C1 segment of cervical spinal cord (tissue), 14 donors: Measurements from ENCODE around the gene NINJ1.

Experiments
- DNase-seq, 14 donors: peaks; one replicate each; lab custom pipeline; 2025; lab: John Stamatoyannopoulos, UW

The NINJ1 gene, protein sequence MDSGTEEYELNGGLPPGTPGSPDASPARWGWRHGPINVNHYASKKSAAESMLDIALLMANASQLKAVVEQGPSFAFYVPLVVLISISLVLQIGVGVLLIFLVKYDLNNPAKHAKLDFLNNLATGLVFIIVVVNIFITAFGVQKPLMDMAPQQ

DNA sequence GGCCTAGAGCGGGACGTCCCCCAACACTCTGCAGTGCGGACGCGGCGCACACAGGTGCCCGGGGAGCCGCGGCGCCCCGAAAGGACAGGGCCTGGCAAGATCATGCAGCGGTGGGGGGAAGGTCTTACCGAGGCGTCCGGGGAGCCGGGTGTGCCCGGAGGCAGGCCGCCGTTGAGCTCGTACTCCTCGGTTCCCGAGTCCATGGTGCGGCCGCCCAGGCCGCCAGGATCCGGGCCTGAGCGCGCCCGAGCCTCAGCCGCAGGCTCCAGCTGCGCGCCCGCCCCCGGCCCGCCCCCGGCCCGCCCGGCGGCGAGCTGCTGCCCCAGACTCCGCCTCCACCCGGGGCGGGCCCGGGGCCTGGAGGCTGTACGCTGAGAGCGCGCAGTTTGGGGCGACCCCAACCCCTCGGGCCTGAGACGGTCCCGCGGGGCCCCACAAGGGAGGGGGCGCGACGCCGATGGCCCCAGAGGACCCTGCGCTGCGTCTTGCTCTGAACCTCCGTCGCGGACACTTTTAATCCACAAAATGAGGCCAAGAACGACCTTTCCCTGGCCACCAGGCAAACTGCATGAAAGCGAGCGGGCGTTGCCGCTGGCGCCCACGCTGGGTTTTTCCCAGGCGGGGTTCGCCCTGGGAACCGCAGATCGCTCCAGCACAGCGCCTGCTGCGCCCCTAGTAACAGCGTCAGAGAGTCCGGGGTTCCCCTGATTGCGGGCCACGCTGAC lies at the start of gene NINJ1:
Gene NINJ1, minus strand, starts transcription at position 237 of the 725 bp plus-strand sequence. Its CDS starts 34 bp downstream, at position 203.
- peak in 11 of 14 donors; percentile 55 to 83 (median 68) for DNase-seq

DNA sequence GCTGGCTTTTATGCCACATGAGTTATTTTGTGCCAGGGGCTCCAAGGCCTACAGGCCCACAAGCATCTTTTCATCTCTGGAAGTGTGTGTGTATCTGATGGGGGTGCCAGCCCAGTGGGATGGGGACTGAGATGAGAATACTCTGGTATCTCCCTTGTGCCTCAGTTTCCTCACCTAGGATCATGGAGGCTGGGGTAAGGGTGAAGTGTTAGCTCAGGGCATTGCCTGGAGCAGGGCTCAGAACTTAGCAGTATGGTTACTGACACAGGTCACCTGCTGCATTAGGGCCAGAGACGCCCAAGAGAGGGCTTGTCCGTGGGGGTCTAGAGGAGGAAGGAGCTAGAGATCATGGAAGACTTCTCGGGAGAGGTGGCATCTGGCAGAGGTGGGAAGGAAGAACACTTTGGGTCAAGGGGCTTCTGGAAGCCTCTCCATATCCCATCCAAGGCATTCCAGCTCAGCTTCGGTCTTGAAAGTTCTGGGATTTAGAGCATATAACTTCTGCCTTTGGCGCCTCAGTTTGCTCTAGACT lies 49.1 kb upstream of the NINJ1 start:
- DNase-seq = no peak

DNA sequence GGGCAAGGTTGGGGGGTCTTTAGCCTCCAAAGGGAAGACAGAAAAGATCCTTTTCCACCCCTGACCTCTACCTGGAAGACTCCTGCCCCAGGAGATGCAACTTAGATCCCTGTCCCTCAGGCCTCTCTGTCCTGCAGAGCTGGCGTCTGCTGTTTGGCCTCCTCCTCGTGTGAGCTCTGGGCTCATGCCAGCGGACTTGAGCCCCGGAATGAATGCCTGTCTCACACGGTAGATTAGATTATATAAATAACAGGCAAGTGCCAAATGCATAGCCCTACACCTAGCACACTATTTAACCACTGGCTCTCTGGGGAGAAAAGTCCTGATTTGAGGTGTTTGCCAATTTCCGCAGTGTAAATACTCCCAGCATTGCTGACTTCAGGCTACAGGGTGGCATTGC lies 48.5 kb upstream of the NINJ1 start:
- peak in 1 of 14 donors; percentile 23 for DNase-seq

DNA sequence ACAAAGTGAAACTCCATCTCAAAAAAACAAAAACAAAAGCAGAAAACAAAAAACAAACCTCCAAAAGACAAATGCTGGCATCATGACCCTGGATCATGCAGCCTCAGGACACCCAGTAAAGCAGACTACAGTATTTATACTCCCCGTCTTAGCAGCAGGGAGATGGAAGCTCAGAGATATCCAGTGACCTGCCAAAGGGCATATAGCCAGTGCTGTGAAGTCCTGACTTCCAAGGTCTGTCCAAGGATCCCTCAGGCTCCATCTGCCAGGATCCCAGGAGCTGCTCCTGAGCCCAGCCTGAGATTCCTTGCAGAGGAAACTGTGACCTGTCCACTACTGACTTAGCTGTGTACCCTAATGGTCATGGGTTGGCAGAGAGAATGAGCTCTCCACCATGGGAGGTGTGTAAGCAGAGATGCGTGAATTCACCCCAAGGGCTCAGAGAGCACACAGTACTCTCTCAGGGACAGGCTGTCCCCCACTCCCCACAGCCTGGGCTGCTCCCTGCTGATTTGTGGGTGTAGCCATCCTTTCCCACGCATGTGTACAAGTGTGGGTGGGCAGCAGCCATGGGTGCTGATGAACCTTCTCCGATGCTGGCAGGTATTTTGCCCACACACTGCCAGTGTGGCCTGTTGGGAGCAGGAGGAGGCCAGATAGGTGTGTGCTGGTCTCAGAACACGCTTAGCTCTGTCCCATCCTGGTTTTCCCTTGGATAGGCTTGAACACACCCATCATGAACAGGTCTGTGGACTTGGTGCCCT lies 47.8 kb upstream of the NINJ1 start:
- DNase-seq = peak in 1 of 14 donors; percentile 49

DNA sequence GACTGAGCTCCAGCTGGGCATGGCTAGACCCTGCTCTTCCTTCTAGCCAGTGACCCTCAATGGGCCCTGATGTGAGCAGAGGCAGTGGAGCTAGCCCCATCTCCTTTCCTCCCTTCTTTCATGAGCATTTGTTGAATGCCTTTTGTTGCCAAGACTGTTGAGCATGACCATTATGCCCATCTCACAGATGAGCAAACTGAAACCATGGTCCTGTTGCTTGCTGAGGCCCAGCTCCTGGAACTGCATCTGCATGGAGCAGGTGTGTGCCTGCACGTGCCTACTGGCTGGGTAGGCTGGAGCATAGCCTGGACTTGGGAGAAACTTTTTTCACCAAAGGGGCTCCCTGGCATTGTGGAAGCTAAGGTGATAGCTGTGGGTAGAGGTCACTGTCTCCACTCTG lies 46.9 kb upstream of the NINJ1 start:
- DNase-seq = no peak

DNA sequence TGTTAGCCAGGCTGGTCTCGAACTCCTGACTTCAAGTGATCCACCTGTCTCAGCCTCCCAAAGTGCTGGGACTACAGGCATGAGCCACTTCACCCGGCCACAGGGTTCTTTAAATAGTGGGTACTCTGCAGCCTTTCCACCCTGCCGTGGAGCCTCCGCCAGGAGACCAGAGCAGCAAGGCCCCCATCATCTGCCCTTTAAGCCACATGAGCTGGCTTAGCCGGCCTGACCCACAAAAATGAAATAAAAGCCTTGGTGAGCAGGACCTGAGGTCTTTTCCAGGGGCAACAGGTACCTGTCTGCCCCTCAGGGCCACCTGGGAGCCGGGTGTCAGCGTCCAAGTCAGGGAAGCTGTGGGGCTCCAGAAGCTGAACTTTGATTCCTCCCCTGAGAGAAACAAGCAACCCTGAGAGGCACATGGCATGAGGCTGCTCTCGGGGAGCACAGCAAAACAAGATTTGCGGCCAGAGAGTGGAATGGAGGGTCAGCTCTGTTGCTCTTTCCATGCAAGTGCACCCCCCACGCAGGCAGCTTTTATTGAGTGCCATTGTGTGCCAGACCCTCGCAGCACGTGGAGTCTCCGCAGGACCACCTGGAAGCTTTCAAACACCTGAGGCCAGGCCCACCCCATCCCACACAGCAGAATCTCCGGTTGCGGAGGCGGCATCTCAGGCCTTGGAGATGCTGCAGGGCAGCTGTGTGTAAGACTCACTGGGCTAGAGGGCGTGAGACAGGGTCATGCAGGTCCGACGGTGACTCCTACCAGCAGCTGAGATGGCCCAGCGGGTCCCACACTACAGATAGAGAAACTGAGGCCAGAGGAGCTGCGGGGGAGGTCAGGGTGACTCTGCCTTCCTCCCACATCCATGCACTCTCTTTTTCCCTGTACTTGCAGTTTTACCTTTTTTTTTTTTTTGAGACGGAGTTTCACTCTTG lies 45.1 kb upstream of the NINJ1 start:
- DNase-seq = no peak

DNA sequence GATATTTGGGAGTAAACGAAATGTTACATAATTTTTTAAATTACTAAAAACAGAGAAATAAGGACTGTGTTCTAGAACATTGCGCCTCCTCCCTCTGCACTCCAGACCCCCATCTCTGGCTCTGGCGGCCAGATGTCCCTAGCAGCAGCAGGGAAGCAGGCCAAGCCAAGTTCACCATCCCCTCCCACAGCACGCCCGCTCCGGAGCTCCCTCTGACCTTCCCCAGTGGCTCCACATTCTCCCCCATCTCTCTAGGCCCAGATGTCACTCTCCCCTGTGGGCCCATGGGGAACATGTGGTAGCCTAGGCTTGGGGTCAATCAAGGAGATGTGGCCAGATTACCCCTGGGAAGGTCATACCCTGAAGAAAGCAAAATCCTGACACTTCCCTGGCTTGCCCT lies 43.6 kb upstream of the NINJ1 start:
- no peak for DNase-seq

DNA sequence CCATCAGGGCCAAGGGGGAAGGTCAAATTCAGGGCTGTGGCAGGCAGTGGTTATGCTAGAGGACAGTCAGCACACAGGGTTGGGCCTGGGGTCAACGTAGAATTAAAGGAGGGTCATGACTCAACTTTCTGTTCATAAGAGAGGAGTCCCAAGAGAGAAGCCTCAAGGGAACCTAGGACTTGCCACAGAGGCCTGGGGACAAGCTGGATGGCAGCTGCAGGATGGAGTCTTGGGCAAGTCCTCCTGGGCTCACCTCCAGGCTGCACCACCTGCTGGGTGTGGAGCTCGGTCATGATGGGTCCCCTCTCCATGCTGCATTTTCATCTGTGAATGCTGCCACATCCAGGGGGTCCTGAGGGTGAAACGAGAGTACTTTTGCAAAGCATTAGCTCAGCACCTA lies 40.9 kb upstream of the NINJ1 start:
- no peak for DNase-seq

DNA sequence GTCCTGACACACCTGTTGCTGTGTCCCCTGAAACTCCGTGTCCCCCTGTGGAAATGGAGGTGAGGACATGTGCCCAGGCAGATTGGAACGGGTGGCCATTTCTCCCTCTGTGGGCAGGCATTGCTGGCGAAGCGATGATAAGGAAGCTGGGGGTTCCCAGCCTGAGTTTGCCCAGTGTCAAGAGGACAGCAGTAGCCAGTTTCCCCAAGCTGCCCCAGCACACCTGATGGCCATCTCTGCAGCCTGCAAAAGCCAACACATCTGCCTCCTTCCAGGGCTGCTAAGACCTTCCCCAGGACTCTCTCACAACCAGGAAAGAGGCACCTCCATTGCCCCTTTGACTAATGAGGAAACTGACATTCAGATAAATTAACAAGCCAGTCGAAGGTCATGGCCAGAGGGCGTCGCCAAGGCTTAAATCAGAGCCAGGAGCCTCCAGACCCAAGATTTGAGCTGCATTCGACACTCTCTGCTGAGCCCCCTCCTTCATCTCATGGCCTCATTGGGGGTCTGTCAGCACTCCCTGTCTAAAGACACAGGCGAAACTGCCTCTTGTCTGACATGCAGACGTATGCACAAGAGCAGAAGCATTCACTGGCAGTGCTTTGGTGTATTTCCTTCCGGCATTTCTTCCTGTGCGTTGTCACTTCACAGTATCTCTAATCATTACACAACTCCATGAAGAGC lies 39.5 kb upstream of the NINJ1 start:
- DNase-seq = no peak

DNA sequence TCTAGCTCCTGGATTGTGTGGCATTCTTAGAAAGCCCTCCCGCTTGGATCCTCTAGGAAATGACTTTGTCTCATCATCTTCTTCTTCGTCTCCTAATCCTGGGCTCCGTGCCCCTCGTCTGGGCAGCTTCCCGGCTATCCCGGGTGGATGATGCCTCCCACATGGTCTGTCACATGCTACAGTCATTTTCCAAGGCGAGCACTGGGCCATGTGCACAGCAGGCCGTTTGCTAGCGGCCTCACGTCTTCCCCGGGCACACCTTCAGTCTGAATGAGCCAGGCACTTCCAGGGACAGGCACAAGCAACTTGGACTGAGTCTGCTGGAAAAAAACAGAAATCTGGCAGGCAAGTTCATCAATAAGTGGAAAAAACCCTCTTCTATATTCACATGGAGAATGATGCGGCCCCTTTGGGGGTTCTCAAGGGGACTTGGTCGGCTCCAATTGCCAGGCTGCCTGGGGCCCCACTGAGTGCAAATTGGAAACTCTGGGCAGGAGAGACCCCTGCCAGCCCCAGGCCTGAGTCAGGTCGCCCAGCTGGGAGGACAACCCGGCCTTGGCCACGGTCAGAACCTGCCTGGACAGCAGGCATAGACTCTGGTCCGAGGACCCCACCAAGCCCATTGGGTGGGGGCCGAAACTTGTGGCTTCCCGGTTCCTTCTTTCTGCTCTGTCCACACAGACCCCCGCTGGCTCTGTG lies 38.8 kb upstream of the NINJ1 start:
- DNase-seq = peak in 8 of 14 donors; percentile 21 to 54 (median 37)

DNA sequence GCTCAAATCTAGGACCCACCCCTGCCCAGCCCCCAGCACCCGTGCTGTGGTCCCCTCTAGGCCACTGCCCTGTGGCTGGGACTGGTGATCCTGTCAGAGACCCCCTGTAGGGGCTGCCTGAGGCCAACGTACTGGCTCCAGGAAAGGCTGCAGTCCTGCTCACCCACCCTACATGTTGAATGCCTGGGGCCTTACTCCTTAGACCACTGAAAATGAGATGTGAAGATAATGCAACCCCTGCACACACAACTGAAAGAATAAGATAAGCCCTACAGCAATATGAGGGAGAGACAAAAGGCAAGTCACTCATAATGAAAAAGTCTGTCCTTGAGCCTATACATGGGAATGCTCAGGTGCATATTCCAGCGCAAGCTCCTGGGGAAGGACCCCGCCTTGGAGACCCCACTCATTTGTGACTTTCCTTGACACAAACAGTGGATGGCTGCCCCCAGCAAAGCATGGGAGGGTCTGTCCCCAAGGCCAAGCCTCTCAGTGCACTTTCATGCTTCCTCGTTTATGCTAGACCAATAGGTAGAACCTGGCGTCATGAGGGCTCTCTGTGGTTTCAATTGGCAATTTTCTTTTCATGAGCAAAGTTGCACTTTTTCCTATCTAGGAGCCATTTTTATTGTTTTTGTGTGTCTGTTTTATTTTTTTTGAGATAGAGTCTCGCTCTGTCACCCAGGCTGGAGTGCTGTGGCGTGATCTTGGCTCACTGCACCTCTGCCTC lies 37.4 kb upstream of the NINJ1 start:
- DNase-seq = no peak

DNA sequence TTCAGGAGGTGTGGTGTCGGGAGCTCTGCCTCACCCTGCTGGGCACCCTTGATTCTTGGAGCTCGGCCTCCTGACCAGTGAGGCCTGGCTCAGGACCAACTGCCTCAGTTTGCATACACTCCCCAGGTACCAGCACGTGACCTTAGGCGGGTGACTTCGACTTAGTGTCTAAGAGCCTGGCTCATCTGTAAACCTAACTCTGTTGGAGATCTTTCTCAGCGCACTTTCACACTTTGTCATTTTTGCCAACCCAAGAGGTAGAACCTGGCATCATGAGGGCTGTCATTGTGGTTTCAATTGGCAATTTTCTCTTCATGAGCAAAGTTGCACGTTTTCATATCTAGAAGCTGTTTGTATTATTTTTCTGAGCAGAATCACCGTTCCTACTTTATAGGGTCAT lies 36.5 kb upstream of the NINJ1 start:
- DNase-seq = no peak

DNA sequence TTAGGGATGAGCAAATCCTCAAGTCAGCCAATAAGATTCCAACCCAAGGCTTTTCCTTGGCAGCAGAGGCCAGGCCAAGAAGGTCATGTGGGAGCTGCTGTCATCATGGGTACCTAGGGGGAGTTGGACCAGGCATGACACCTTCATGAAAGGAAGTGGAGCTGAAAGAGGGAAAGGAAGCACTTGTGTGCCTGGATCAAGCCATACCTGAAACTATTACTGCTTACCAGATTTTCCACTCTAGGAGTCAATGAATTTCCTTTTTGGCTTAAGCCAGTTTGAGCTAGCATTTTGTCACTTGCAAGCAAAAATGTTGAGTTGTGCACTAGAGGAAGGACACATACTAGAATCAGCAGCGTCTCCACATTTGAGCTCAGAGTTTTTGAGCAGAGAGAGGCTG lies 35.4 kb upstream of the NINJ1 start:
- no peak for DNase-seq

DNA sequence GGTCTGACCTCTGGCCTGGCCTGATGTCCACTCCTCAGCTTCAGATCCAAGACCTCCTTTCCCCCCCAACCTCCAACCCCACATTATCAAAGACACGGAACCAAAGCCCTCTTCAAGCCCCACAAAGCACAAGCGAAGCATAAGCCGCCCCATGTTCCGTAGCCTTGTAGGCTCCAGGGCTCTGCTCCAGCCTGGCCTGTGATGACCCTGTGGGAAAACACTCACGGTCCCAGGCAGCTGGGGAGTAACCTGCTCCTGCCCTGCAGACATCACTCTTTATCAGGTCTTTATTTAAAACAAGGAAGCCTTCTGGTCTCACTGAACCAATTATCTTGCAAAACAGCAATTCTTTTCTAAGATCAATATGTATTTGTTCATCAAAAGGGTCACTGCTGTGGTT lies 34.5 kb upstream of the NINJ1 start:
- no peak for DNase-seq

DNA sequence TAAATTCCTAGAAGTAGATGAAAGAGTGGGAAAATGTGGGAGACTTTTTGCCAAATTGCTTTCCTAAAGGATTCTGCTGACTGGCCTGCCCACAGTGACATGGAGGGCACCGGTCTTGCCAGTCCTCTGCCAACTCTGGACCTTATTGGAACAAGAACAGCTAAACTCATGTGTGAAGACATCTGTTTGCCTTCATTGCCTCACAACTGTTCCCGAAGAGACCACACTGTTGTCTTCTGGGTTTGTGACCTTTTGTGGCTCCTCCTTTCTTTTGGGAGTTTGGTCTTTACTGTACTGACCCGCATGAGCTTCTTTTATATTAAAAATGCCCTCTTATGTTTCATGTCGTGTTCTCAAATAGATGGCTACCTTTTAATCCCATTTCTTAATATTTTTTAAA lies 33.8 kb upstream of the NINJ1 start:
- no peak for DNase-seq

DNA sequence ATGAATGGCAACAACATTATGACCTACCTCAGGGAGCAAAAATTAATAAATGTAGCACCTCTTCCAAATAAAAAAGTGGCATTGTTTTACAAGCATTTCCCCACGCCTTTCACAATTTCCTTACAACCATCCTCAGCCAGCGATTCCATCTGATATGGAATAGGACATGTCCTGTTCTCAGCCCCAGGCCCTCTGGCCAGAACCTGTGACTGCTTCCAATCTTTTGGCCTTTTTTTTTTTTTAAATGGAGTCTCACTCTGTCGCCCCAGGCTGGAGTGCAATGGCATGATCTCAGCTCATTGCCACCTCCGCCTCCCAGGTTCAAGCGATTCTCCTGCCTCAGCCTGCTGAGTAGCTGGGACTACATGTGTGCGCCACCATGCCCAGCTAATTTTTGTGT lies 33.1 kb upstream of the NINJ1 start:
- DNase-seq = no peak

DNA sequence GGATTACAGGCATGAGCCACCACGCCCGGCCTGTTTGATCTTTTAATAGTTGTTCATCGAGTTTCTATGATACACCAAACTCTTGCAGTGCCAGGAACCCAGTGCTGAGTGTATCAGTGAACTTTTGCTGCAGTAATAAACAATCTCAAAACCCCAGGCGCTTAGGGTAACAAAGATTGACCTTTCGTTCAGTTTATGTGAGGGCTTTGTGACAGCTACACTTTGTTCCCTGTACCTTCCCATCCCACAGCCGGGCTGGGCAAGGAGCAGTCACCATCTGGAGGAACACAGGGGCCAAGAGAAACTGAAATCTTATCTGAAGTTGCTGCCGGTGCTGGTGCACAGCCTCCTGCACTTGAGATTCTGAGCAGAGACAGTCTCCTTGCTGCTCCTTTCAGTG lies 32.6 kb upstream of the NINJ1 start:
- DNase-seq = no peak

DNA sequence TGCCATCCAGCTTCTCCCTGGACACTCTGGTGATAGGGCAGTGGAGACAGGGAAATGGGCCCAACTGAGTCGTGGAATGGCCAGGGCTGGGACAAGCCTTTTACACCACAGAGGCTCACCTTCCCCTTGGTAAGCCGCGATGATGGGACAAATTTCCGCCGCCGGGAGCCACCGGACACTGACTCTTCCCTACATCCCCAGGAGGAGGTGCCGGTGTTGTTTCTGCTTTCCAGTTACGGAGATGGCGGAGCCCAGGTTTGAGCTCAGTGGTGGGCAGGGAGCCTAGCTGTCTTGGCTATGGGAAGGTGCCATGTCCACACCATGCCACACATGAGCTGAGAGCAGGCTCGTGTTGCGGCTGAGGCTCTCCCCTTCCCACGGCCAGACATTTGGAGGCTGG lies 30.0 kb upstream of the NINJ1 start:
- DNase-seq = no peak

DNA sequence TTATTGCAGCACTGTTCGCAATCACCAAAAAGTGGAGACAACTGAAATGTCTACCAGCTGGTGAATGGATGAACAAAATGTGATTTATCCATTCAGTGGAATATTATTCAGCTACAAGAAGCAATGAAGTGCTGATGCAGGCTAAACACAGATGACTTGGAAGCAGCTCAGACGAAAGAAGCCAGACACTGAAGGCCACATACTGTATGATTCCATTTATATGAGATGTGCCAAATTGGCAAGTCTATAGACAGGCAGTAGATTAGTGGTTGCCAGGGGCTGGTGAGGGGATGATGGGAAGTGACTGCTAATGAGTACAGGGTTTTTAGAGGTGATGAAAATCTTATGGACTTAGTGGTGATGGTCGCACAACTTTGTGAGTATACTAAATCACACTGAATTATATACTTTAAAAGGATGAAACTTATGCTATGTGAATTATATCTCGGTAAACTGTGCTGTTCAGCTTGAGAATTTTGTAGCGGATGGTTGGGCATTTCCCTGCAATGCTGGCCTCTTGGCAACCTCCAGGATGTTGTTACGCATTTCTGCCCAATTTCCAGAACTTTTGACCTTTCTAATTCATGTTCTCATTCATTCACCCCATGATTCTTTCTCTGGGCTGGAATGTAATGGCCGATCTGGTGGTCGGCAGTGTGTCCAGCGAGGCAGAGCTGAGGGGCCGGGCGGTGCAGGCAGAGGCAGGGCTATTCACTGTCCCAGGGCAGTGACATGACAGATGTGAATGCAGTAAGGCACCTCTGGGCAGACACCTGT lies 27.9 kb upstream of the NINJ1 start:
- DNase-seq = peak in 1 of 14 donors; percentile 72
